ENCODE results near the gene PAK4.

DNA sequence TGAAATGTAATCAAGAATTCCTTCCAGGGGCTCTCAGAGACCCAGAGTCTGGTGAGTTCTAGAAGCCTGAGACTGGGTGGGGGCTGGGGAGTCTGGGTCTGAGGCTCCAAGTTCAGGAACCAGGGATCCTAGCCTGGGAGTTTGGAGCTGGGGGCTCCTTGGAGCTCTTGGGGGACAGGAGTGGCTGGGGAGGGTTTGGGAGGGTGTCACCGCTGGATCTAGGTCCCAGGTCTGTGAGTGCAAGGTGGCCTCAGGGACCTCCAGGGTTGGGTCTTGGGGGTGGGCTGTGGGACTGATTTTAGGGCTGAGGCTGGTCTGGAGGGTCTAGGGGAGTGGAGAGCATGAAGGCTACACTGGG, 77.4 kb downstream of the PAK4 start:
- TF ChIP-seq RFX5 (IDR thresholded peaks at IDR 0.05; ENCODE audit: borderline replicate concordance, low read depth, low read length) (no peak), MAFK (IDR thresholded peaks at IDR 0.05; ENCODE audit: low read depth, low read length) (no peak), POLR2A (IDR thresholded peaks at IDR 0.05; ENCODE audit: control extremely low read depth in 1 of 2, low read depth in 2 of 2, low read length in 2 of 2) (no peak), TBP (IDR thresholded peaks at IDR 0.05; ENCODE audit: low read depth, low read length) (no peak)
- TF ChIP-seq, protein P1, sequence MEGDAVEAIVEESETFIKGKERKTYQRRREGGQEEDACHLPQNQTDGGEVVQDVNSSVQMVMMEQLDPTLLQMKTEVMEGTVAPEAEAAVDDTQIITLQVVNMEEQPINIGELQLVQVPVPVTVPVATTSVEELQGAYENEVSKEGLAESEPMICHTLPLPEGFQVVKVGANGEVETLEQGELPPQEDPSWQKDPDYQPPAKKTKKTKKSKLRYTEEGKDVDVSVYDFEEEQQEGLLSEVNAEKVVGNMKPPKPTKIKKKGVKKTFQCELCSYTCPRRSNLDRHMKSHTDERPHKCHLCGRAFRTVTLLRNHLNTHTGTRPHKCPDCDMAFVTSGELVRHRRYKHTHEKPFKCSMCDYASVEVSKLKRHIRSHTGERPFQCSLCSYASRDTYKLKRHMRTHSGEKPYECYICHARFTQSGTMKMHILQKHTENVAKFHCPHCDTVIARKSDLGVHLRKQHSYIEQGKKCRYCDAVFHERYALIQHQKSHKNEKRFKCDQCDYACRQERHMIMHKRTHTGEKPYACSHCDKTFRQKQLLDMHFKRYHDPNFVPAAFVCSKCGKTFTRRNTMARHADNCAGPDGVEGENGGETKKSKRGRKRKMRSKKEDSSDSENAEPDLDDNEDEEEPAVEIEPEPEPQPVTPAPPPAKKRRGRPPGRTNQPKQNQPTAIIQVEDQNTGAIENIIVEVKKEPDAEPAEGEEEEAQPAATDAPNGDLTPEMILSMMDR (IDR thresholded peaks at IDR 0.05; ENCODE audit: control extremely low read depth in 1 of 3, insufficient read depth in 1 of 3, low read depth in 1 of 3, low read length in 3 of 3): no peak
